Peyer's patch (tissue), 4 donors: Measurements from ENCODE around the gene CAPN8. TPM values are rescaled to one million over a fixed set of nuclear protein-coding genes. Genes with fewer than 3 reads are reported as not detected.

Experiments
- DNase-seq, 3 donors: peaks; one replicate each; pipeline ENCODE4 v3.0.0-alpha.2; 2017 to 2019
- H3K27ac ChIP-seq, 4 donors: fragments of 200-600 bp; sonication (generic); one replicate each; pipeline ENCODE4 v1.5.1; 2016 to 2019
- H3K27me3 ChIP-seq, 2 donors: fragments of 200-600 bp; sonication (generic); one replicate each; pipeline ENCODE4 v1.5.1; 2019
- H3K36me3 ChIP-seq, 3 donors: fragments of 200-600 bp; sonication (generic); one replicate each; pipeline ENCODE4 v1.5.1; 2016 to 2019
- H3K4me1 ChIP-seq, 4 donors: fragments of 200-600 bp; sonication (generic); one replicate each; pipeline ENCODE4 v1.5.1; 2016 to 2019
- H3K4me3 ChIP-seq, 4 donors: fragments of 200-600 bp; sonication (generic); 1 replicate in 3 of 4; 2 replicates in 1 of 4; pipeline ENCODE4 v1.5.1; 2016 to 2019; ENCODE audit warnings: mild to moderate bottlenecking in 1 of 4
- H3K9me3 ChIP-seq, 4 donors: fragments of 200-600 bp; sonication (generic); one replicate each; pipeline ENCODE4 v1.5.1; 2016 to 2019; ENCODE audit warnings: mild to moderate bottlenecking in 1 of 4
- POLR2A ChIP-seq, 2 donors: fragments of 450-650 bp; IDR thresholded peaks; one replicate each; pipeline ENCODE4 v1.5.1; 2017; ENCODE audit warnings: antibody characterized with exemption in 2 of 2, mild to moderate bottlenecking in 2 of 2, moderate library complexity in 2 of 2
- total RNA-seq, 4 donors: library from RNA; depleted of rRNA; stranded (reverse); fragments of >200 nt; gene quantifications; one replicate each; pipeline ENCODE4 v1.1.0, GENCODE V29; 2016
- TF ChIP-seq, protein P1 (sequence below), 6 experiments: fragments of 450-650 bp in 4 of 6; fragments of 200-600 bp in 2 of 6; sonication (generic) in 1 of 6; IDR thresholded peaks; one replicate each; pipeline ENCODE4 v1.5.1; 2017 to 2019; ENCODE audit warnings: antibody characterized with exemption in 6 of 6, mild to moderate bottlenecking in 3 of 6, moderate library complexity in 1 of 6

CAPN8 gene
- total RNA-seq, 4 donors from 2014 or later = 9.9 to 74.0 (median 31.4) TPM

DNA sequence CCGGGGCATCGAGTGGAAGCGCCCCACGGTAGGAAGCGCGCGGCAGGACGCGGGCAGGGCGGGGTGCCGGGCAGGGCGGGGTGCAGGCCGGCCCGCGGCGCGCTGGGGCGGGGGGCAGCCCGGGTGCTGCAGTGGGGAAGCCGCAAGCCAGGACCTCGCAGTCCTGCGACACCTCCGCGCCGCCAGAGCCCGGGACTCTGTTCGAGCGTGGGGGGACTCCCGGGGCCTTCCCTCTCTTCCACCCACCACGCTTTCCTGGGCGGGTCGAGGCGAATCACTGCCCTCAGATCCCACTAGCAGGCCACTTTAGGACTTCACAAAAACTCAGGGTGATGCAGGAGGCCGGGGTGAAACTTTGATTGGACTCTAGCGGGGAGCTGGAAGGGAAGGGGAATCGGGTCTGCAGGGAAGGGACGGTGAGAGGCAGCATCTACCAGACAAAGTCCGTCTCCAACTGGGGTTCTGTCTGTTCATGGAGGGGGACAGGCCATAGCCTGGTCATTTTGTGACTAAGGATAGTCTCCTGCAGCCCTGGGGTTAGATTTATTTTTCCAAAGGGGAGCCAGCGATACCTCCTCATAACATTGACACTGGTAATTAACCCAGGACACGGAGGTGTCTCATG is 47.5 kb upstream of the CAPN8 start:
- no peak for TF ChIP-seq POLR2A (IDR thresholded peaks at IDR 0.05)
- TF ChIP-seq, protein P1, sequence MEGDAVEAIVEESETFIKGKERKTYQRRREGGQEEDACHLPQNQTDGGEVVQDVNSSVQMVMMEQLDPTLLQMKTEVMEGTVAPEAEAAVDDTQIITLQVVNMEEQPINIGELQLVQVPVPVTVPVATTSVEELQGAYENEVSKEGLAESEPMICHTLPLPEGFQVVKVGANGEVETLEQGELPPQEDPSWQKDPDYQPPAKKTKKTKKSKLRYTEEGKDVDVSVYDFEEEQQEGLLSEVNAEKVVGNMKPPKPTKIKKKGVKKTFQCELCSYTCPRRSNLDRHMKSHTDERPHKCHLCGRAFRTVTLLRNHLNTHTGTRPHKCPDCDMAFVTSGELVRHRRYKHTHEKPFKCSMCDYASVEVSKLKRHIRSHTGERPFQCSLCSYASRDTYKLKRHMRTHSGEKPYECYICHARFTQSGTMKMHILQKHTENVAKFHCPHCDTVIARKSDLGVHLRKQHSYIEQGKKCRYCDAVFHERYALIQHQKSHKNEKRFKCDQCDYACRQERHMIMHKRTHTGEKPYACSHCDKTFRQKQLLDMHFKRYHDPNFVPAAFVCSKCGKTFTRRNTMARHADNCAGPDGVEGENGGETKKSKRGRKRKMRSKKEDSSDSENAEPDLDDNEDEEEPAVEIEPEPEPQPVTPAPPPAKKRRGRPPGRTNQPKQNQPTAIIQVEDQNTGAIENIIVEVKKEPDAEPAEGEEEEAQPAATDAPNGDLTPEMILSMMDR (IDR thresholded peaks at IDR 0.05) = no peak

DNA sequence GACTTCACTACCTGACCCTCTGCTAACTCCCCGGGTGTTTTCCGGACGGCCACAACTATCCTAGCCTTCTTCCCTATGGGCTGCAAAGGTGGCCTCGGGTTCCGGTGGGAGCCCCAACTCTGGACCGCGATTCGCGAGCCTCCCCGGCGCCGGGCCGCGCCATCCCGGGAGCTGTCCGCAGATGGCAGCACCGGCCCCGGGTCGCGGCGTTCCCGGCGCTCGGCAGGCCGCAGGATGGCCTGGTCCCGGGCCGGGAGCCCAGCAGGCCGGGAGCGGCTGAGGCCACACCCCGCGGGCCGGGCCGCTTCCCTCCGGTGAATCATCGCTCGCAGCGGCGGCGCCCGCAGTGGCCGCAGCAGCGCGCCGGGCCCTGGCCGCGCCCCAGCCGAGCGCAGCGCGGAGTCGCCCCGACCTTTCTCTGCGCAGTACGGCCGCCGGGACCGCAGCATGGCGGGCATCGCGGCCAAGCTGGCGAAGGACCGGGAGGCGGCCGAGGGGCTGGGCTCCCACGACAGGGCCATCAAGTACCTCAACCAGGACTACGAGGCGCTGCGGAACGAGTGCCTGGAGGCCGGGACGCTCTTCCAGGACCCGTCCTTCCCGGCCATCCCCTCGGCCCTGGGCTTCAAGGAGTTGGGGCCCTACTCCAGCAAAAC is 46.8 kb upstream of the CAPN8 start, which contains the start of gene CAPN2:
CAPN2 (plus strand) TSS at position 346 of the 656 bp plus-strand sequence; CDS start at position 448, 102 bp downstream.
- H3K27ac ChIP-seq = peak within 1 kb of the TSS; percentile 83 to 100 (median 96)

More for the DNA sequence above, 47.5 kb upstream of the CAPN8 start:
- peak overlapping the region; percentile 76 to 95 (median 88) for H3K4me3 ChIP-seq
- no peaks in the 10 kb centered on the region for H3K27me3 ChIP-seq
- peaks cover 0 to 7% (median 0%) of the 10 kb centered on the region in 3 donors for H3K36me3 ChIP-seq
- peak; percentile 27 to 78 (median 60) for DNase-seq
- H3K27ac ChIP-seq = peak overlapping the region; percentile 83 to 100 (median 96)
- peaks cover 0 to 43% (median 25%) of the 10 kb centered on the region in 4 donors for H3K4me1 ChIP-seq
- peaks cover 0 to 5% (median 0%) of the 10 kb centered on the region in 4 donors for H3K9me3 ChIP-seq

DNA sequence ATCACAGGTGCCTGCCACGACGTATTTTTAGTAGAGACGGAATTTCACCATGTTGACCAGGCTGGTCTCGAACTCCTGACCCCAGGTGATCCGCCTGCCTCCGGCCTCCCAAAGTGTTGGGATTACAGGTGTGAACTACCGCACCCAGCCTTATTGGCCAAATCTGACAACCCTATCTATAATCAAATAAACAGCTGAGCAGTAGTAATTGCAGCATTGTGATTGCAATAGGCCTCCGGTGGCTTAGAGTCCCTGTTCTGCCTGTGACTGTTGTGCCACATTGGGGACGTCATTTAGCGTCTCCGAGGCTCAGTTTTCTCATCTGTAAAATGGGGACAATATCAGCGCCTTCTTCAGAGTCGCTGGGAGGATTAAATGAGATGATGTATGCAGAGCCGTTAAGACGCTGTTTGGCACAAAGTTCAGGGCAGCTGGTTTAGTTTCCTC is 46.3 kb upstream of the CAPN8 start:
- peak overlapping the region; percentile 76 to 95 (median 88) for H3K4me3 ChIP-seq
- TF ChIP-seq, protein P1 (IDR thresholded peaks at IDR 0.05) = no peak
- TF ChIP-seq POLR2A (IDR thresholded peaks at IDR 0.05) = no peak
- H3K27me3 ChIP-seq = no peaks in the 10 kb centered on the region
- H3K9me3 ChIP-seq = peaks cover 0 to 5% (median 0%) of the 10 kb centered on the region in 4 donors
- no peaks in the 10 kb centered on the region for H3K36me3 ChIP-seq
- DNase-seq = no peak
- peaks cover 0 to 49% (median 23%) of the 10 kb centered on the region in 4 donors for H3K4me1 ChIP-seq
- peak overlapping the region; percentile 83 to 100 (median 96) for H3K27ac ChIP-seq

More for the DNA sequence above, 46.8 kb upstream of the CAPN8 start, which contains the start of gene CAPN2:
- H3K36me3 ChIP-seq = peaks cover 0 to under 1% (median 0%) of the 10 kb centered on the region in 3 donors
- TF ChIP-seq POLR2A (IDR thresholded peaks at IDR 0.05) = peak; percentile 27 to 97
- TF ChIP-seq, protein P1 (IDR thresholded peaks at IDR 0.05) = peak; percentile 27 to 95 (median 74)
- H3K4me1 ChIP-seq = peaks cover 0 to 49% (median 25%) of the 10 kb centered on the region in 4 donors
- peak; percentile 56 to 91 (median 88) for DNase-seq
- peaks cover 0 to 5% (median 0%) of the 10 kb centered on the region in 4 donors for H3K9me3 ChIP-seq
- H3K4me3 ChIP-seq = peak within 1 kb of the TSS; percentile 76 to 95 (median 88)
- H3K27me3 ChIP-seq = no peaks in the 10 kb centered on the region

DNA sequence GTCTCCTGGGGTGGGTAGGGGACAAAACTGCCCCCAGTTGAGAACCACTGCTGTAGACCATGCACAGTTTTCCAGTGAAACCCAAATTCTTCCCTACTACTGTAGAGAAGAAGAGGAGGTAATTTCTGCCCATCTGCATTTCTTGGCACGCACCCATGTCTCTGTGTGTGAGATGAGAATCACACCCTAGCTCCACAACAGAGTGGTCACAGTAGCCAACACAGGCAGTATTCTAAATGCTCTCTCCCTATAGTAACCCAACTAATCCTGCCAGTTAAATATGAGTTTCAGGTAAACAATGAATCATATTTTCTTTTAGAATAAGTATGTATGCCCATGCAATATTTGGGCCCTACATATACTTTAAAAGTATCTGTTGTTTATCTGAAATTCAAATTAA is 45.7 kb upstream of the CAPN8 start:
- no peak for DNase-seq
- no peak overlapping the region for H3K27ac ChIP-seq
- H3K27me3 ChIP-seq = no peaks in the 10 kb centered on the region
- H3K9me3 ChIP-seq = peaks cover 0 to 5% (median 0%) of the 10 kb centered on the region in 4 donors
- no peak overlapping the region for H3K4me3 ChIP-seq
- no peak for TF ChIP-seq POLR2A (IDR thresholded peaks at IDR 0.05)
- H3K36me3 ChIP-seq = no peaks in the 10 kb centered on the region
- peaks cover 0 to 49% (median 18%) of the 10 kb centered on the region in 4 donors for H3K4me1 ChIP-seq

DNA sequence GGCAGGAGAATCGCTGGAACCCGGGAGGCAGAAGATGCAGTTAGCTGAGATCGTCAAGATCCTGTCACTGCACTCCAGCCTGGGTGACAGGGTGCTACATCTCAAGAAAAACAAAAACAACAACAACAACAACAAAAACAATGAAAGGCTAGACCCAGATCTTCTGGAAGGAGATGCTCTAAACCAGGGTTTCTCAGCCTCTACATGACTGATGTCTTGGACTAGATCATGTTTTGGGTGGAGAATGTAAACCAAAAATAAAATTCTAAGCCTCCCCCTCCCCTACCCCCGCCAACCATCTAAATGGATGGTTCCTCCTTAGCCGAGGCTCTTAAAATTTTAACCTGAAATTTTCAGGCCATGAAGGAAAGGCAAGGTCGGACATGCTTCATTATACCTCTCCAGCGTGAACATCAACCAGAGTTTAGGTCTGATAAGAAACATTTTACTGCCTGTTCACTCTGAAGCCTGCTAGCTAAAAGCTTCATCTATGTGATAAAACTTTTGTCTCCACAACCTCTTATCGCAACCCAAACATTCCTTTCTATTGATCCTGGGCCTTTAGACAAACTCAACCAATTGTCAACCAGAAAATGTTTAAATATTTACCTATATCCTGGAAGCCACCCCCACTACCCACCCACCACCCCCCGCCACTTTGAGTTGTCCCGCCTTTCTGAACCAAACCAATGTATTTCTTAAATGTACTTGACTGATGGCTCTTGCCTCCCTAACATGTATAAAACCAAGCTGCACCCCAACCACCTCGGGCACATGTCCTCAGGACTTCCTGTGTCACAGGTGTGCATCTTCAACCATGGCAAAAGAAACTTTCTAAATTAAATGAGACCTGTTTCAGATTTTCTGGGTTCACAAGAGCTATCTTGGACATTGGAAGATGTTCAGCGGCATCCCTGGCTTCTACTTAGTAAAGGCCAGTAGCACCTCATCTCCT is 45.0 kb upstream of the CAPN8 start:
- peaks cover 0 to 5% (median 0%) of the 10 kb centered on the region in 4 donors for H3K9me3 ChIP-seq
- no peak for DNase-seq
- H3K36me3 ChIP-seq = no peaks in the 10 kb centered on the region
- TF ChIP-seq, protein P1 (IDR thresholded peaks at IDR 0.05) = no peak
- H3K27ac ChIP-seq = no peak overlapping the region
- no peak overlapping the region for H3K4me3 ChIP-seq
- H3K27me3 ChIP-seq = no peaks in the 10 kb centered on the region
- H3K4me1 ChIP-seq = peaks cover 0 to 49% (median 11%) of the 10 kb centered on the region in 4 donors
